Epidermal melanocyte (primary cell): ENCODE measurements around the gene DNAH11.

Experiments used
- DNase-seq: peaks from one replicate; pipeline ENCODE4 v3.0.0; 2011; ENCODE audit warnings: low spot score; ENCODE audit not compliant: insufficient read length

The DNAH11 gene

DNA sequence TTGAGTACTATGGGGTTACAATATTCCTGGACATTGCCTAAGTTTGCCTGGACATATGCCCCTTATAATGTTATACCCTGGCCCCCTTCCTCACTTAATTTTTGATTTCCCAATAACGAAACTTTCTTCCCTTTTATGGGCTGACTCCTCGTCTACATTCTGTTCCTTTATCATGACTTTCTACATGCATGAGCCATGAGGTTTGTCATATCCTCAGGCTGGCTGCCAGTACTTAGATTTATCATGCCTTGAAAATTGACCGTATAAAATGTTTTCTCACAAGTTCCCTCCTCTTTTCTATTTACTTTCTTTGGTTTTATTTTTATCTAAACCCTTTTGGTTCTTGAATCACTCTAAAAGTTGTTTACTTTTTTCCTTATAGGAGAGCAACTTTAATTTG is 4.7 kb downstream of the DNAH11 start:
- no peak for DNase-seq

DNA sequence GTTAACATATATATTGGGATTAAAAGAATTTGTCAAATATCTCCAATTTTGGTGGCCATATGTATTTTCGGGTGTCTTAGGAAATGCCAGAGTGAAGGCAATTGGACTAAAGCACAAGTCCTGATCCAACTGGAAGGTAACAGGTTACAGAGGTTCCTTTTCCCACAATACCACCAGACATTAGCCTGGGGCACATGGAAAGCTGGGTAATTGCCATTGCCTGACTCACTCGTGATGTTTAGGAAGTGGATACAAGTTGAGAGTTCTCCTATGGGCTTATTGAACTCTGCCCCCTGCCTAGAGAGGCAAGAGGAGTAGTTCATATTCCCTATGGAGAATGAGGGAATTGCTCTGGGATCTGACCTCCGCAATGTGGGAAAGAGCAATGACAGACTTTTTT is 5.7 kb downstream of the DNAH11 start:
- no peak for DNase-seq

DNA sequence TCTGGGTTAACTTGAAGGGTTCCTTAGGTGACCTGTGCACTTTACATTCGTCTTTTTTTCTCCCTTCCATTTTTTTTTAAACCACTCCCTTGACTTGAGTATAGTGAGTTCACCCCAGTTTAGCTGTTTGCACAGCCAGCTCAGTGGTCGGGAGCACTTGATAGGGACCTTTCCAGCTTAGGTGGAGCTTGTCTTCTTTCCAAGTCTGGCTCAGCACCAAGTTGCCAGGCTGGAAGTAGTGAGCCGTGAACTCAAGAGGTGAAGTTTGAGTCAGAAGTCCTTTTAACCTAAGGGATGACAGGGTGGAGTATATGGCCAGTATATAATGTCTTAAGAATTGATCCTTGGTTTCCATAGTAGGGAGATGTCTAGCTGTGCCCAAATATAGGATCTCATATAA is 7.2 kb downstream of the DNAH11 start:
- DNase-seq, result no peak

DNA sequence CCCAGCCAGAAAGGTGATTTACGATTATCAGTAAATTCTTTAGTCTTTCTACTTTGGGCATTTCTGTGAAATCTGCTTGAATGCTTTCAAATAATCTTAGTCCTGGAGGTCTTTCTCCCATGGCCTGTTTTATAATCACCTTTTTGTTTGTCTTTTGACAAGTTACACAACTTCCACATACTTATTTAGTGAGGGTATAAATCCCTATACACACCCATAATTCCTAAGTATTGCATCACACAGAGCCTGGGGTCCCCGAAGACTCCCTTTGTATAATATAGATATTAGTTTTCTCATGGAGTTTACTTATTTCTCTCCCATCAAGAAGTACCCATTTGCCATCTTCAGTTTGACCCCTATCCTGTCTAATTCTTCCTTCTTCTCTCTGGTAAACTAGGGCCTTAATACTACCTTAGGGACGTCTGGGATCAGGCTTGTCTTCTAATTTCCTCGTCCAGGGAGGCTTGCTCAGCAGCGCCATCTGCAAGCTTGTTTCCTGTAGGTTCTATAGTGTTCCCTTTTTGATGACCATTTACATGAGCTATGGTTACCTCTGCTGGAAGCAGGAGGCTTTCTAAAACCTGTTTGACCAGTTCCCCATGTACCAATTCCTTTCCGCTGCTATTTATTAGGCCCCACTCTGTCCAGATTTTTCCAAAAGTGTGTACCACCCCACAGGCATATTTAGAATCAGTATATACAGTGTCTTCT is 8.1 kb downstream of the DNAH11 start:
- DNase-seq, result no peak

DNA sequence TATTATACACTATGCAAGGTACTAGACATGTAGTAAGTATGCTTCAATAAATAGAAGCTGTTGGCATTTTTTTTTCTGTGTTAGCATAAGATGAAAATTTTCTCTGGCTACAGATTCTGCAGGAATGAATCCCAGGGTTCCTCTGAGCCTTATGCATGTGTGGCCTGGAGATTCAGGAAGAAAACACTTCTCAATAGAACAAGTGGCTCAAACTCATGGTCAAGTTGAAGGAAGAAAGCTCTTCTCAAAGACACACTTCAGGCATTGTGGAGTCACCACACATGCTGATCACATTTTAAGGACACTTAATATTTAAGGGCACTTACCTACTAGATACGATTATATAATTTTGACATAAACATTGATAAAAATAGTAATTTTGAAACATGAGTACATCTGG is 19.5 kb downstream of the DNAH11 start:
- no peak for DNase-seq

DNA sequence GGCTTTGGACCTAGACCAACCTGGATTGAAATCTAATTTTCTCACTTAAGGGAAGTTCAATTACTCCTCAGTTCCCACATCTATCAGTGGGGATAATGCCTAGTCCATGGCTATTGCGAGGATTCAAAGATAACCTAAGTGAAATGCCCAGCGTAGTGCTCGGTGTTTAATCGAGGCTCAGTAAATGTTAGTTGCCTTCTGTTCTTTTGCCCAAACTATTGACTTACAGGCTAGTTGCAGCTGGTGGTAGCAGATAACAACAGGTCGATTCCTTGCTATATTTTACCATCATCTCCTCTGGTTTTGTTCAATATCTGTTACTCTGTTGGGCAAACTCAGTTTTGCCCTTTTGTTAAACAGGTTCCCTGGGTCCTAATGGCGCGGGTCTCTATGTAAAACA is 22.8 kb downstream of the DNAH11 start:
- no peak for DNase-seq

DNA sequence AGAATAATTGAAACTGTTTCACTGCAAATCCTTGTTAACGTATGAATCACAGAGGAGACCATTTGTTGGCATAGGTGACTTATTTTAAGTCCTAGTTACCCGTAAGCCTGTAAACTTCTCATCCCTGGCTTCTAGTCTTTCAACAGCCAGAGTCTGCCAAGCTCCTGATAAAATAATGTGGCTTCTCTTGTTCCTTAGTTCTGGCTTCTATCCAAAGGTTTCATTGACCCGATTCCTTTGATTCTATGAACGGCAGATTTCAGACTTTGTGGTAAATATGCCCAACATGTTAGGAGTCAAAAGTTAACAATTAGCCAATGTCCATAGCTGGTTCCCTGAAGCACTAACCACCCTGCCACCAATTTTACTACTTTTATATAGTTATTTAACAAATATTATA is 23.3 kb downstream of the DNAH11 start:
- DNase-seq, result no peak

DNA sequence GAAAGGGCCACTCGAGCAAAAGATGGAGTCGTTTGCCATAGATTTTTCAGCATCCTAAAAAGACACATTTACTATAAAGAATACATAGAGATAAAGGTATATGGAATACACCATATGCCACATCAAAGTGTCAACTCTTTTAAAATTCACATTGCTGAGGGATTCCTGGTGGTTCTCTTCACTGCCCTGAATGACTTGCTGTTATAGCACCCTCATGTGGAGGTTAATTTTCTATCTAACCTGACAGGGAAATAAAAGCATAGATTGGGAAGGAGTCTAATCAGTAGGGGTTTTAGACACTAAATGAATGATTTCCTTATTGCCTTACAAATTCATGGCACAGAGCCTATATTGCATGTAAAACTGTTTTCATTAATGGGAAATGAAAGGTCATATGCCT is 25.9 kb downstream of the DNAH11 start:
- DNase-seq, result no peak

DNA sequence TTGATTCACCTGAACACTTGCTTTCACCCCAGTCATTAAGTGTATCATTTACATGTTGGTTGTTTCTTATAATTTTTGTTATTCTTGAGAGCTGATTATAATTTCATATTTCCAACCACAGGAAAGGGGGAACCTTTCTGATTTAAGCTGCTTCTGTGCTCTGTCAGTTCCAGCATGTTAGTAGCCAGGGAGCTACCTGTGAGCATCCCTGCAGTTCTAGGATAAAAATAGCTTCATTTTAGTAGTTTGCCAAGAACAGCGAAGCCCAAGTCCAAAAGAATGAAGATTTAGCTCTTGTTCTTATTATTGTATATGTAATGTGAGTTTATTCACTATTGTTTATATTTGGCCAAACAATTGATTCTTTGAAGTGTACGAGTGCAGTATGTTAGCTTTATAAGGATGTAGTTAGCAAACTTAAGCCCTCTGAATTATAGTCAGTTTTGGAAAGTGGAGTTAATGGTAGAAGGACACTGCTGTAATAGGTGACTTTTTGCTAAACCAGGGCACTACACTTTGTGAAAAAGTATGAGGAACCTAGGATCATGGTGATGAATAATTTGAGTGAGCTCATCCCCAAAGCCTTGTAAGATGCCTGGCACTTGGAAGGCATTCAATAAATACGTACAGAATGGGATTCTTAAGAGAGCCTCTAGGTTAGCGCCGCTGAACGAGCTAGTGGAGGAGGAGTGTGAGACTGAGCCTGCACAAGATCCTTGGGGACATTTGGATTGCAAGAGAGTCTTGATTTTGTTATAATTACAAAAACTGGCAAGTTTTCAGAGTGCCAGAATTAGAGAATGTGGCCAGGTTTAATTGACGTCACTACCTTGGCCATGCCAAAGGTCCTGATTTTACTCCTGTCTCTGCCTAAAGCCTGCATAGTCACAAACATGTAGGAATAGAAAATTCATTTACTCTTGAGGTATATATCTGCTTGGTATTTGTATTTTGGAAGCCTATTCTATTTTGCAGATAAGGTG is 29.8 kb downstream of the DNAH11 start:
- no peak for DNase-seq

DNA sequence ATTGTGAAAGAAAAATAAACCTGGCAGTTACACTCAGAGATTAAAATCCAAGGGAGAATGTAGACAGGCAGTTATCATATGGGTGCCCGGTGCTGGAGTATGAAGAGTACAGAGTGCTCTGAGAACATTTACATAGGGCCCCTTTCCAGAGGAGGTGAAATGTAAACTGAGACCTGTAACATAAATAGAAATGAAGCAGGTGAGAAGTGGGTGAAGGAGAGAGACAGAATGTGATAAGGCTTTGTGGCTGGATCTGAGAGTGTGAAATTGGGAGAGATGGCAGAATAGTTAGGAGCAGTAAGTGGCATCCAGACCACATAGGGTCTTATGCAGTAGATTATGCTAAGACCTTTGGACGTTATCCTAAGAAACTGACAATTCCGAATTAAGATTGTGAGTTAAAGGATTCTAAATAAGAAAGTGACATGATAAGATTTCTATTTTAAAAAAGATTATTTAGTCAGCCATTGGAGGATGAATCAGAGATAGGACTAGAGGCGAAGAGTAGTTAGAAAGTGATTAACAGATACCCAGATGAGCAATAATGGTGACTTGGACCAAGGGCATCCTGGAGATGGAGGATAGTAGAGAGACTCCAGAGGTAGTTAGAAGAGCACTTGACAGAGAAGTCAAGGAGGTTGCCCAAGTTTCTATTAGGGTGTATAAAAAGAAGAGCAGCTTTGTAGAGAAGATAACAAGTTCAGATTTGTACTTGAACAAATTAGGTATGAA is 36.7 kb downstream of the DNAH11 start:
- no peak for DNase-seq

DNA sequence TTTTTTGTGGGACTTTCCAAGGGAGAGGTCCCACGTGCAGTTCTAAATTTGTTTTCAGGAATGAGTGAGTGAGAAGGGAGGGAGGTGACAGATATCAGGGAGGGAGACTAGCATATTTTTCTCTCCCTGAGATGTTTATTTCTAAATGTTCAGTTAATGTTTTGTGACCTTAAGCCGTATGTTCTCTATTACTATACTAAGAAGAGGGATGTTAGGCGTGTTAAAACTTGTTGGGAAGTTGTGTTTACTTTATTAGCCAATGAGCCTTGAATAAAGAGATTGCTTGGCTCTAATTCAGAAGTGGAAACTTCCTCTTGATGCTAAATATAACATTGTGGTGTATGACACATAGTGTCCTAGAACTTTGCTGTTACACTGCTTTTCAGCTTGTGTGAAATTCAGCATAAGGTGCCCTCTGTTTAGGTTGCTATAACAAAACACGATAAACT is 37.3 kb downstream of the DNAH11 start:
- peak; percentile 21 for DNase-seq

DNA sequence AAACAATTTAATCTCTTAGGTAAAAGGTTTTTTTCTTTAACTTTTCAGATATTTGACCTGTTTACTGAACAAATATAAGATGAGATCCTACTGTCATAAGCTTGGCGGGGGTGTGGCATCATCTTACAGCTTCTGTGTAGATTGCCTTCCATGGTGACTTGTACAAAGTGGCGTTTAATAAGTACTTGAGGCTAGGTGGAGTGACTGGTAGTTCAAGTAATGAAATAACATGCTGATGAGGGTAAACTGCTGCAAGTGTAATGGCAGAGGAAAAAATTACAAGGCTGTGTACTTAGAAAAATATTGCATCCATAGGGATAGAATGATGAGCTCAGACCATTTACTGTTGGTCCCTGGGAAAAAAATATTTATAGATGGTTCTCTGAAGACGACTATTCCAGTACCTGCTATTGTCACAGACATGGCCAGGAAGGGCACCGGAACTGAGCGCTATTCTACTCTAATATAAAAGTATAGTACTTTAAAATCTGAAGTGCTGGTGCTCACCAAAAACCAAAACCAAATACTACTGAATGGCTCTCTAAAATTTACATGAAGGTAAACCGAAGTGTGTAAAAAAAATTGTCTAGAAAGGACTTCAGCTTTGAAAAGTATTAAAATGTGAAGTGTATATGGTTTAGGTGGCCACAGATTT is 42.4 kb downstream of the DNAH11 start:
- DNase-seq, result no peak

DNA sequence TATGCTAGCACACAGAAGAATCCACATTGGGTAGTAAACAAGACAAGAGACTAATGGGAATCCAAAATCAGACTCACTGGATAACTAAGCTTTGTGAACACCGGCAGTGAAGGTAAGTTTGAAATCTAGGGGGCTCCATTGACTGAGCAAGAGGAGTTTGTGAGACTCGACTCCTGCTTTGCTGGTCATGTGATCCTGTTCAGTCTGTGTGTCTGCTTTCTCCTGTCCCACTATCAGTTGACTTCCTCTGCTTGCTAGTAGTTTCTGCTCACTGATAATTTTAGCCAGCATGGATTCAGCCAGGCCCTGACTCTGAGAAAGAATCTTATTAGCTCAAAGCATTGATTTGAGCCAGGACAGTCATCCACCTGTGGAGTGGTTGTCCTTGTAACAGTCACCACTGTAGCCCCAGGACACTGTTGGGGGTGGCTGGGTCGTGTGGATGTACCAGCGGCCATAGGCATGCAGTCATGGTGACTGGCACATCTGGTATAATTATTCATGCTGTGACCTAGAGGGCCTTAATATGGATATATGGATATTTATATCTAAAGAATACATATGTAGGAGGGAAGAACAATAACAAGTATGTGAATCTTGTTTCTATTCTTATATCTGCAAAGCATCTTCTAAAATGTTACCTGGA is 44.4 kb downstream of the DNAH11 start:
- no peak for DNase-seq

DNA sequence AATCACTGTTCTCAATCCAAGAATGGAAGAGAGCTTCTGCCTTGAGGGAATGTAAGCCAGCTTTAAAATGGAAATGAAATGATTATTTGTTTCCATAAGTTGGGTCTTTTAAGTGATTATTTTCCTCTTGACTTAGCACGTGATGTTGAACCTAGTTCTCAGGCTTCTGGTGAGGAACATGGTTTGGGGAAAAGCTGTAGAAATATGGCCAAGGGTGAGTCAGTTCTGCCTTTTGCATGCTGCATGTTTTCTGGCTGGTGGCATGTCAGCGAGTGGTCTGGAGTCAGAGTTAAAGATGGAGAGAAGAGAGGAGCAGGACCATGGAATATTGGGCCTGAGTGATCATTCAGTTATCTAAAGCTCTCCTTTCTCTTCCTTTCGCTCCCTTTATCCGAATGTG is 54.0 kb downstream of the DNAH11 start:
- DNase-seq, result no peak

DNA sequence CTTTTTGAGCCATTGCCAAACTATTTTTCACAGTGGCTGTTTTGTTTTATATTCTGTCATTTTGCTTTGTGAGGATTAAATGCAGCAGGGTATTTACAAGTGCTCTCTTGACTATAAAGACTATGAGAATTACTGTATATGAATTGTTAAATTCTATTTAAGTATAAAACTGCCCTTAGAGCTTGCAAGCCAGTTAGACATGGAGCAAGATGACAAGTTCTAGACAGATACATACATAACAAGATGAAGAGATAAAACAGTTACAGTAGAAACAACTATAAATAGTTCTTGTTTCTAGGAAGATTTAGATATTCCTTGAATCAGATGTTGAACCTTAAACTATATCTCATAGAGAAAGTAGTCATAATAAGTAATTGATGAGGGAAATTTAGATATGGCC is 60.6 kb downstream of the DNAH11 start:
- no peak for DNase-seq

DNA sequence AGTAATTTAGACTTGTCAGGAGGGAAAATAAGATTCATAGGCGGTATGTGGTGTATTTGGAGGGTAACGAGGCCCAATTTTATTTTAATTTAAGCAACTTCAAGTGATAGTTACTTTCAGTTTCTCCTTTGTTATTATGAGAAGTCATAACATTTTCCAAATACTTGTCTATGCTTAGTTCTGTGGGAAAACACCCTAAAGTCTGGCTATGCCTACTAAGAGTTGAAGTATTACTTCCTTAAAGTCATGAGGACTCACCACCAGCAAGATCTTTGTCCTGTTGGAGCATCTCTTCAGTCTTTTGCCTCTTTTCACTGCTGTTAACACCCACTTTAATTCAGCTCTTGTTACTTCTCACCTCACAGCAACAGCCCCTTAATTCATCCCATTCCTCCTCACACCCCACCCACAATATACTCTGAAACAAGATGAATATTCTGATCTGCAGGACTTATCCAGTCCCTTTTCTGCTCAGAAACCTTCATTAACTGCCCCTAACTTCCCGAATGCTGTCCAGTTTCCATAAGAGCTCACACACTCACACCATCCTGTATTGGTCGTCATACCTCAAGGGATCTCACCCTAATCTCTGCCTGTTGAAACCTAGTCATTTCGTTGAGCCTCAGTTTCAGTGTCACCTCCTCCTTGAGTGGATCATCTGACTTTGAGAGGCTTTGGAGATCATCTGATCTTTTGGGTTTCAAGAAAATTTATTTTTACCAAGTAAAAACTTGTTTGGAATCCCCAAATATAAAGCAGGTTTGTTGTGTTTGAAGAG is 61.3 kb downstream of the DNAH11 start:
- DNase-seq, result no peak

DNA sequence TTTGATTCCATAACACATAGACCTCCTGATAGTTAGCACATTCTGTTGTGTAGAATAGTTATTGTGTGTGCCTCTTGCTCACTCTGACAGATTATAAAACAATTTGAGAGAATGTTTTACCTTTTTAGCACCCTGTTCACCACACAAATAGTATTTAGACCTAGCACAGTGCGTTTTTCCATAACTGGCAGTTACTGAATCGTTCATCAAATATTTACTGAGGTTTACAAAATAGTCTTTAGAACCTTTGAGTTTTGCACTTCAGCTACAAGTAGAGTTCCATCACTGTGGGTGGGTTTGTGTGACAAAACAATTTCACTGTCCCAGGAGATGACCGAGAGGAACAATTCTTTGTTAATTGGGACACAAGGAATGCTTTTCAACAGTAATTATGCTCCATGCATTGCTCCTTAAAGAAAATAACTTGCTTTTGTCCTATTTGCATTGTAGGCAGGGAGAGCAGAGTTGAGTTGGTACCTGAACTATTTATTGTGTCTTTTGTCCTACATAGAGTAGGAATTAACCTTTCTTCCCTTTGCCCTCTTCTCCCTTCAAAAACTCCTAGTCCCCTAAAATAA is 62.3 kb downstream of the DNAH11 start:
- no peak for DNase-seq

DNA sequence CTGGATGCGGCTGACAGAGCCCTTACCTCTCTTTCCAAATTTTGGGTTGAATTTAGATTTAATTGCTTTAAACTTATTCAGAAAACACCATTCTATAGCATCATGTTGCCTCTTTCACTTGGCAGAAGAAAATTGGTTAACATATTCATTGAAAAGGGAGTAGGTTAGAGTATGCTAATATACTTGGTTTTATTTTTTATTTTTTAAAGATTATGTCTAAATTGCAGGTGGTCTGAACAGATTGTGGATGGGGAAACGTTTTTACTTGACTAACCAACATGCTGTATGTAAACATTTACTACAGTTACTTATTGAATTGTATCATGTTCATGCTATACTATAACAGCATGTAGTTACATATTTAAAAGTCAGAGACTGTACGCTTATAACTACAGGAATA is 65.6 kb downstream of the DNAH11 start:
- DNase-seq, result no peak

DNA sequence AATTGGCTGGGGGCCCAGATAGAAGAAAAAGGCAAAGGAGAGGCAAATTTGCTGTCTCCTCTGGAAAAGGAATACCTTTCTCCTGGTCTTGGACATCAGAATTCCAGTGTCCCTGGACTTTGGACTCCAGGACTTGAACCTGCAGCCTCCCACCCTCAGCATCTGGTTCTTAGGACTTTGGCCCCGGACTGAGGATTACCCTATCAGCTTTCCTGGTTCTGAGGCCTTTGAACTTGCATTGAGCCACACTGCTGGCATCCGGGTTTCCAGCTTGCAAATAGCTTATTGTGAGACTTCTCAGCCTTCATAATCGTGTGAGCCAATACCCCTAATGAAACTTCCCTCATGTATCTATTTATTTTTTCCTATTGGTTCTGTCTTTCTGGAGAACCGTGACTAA is 68.3 kb downstream of the DNAH11 start:
- DNase-seq, result no peak

DNA sequence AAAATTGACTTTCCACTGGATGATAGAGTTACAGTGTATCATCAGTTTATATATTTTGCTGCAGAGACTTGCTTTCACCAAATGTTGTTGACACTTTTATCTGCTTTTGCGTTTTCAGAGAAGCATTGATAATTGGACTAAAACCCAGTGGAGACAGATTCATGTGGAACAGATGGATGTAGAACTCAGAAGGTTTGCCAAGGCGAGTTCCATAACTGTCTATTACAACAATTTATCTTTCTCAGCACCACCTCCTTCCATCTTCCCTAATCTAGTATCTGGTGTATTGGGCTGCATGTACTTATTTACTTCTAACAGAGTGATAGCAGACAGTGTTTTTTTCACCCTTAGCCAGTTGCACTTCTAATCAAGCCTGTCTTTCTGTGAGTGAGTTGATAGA is 73.3 kb downstream of the DNAH11 start:
- DNase-seq, result no peak
